HG03196 (cell line): ENCODE data around the gene CDKL2.
A peak's percentile ranks its signal among the peaks of the same experiment; 100 is the strongest.
"Not testable (repeated sequence)": the region's sequence is repeated elsewhere in the genome, so short reads cannot be mapped to it uniquely, and the experiment has no call there.

Experiments used
- ATAC-seq: cut with Tn5 transposase; IDR thresholded peaks from one replicate; pipeline ENCODE4 v1.9.1; 2021; ENCODE audit not compliant: unreplicated experiment

Gene CDKL2

GRCh38 chr4:75555294-75556164 lies 74.8 kb downstream of the CDKL2 start, which contains the start of gene ODAPH:
Gene ODAPH, plus strand, starts transcription at chr4:75556066. Its CDS starts 17 bp downstream, at chr4:75556083.
- peak; percentile 91 for ATAC-seq

DNA sequence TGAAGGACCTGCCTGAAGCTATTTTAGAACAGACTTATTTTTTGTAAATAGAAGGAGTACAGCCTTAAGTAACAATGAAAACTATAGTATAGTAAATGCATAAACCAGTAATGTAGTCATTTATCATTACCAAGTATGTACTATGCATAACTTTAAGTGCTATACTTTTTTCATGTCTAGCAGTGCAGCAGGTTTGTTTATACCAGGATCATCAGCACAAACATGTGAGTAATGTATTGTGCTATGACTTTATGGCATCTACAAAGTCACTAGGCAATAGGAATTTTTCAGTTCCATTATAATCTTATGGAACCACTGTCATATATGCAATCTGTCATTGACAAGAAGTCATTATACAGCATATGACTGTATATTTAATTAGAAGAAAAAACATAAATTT lies 77.9 kb downstream of the CDKL2 start:
- ATAC-seq, result no peak

- ATAC-seq, result no peak
Measured at GRCh38 chr4:75549019-75549418, 81.3 kb downstream of the CDKL2 start.

DNA sequence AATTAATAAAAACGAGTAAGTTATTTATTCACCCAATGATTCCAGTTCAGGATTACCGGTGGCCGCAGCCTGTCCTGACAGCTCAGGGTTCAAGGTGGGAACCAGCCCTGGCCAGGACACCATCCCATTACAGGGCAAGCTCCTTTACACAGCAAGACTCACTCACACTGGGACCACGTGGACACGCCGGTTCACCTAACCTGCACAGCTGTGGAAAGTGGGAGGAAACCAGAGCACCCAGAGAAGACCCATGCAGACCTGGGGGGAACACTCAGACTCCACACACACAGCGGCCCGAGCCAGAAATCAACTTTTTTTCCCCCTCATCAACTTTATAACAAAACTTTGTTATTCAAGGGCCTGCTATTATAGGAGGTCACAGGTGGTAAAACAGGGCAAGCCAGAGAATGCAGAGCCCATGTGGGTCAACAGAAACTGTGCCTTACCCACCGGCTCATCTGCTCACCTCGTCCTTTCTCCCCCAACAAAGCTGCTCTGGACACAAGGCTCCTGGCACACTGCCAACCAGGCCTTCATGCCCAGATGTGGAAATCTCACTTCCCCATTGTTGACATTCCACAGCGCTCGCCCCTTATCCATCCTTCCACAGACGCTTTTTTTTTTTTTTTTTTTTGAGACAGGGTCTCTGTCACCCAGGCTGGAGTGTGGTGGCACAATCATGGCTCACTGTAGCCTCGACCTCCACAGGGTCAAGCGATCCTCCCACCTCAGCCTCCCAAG lies 82.5 kb downstream of the CDKL2 start:
- ATAC-seq, result no peak

- ATAC-seq, result no peak
Measured at GRCh38 chr4:75545526-75545925, 84.8 kb downstream of the CDKL2 start.

GRCh38 chr4:75544870-75545269 lies 85.5 kb downstream of the CDKL2 start:
- ATAC-seq, result no peak

GRCh38 chr4:75544220-75544619 lies 86.1 kb downstream of the CDKL2 start:
- not testable (repeated sequence) for ATAC-seq

- ATAC-seq, result no peak
Measured at GRCh38 chr4:75542824-75543223, 87.5 kb downstream of the CDKL2 start.

DNA sequence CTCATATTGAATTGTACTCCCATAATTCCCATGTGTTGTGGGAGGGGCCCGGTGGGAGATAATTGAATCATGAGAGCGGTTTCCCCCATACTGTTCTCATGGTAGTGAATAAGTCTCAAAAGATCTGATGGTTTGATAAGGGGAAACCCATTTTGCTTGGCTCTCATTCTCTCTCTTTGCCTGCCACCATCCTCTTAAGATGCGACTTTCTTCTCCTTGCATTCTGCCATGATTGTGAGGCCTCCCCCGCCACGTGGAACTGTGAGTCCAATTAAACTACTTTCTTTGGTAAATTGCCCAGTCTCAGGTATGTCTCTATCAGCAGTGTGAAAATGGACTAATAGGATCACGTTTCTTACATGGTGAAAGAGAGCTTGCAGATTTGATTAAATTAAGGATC lies 93.0 kb downstream of the CDKL2 start:
- not testable (repeated sequence) for ATAC-seq

- ATAC-seq, result not testable (repeated sequence)
Measured at GRCh38 chr4:75533926-75534325, 96.4 kb downstream of the CDKL2 start.

GRCh38 chr4:75533339-75533887 lies 96.9 kb downstream of the CDKL2 start:
- ATAC-seq, result not testable (repeated sequence)

GRCh38 chr4:75531536-75532143 lies 98.7 kb downstream of the CDKL2 start:
- not testable (repeated sequence) for ATAC-seq

DNA sequence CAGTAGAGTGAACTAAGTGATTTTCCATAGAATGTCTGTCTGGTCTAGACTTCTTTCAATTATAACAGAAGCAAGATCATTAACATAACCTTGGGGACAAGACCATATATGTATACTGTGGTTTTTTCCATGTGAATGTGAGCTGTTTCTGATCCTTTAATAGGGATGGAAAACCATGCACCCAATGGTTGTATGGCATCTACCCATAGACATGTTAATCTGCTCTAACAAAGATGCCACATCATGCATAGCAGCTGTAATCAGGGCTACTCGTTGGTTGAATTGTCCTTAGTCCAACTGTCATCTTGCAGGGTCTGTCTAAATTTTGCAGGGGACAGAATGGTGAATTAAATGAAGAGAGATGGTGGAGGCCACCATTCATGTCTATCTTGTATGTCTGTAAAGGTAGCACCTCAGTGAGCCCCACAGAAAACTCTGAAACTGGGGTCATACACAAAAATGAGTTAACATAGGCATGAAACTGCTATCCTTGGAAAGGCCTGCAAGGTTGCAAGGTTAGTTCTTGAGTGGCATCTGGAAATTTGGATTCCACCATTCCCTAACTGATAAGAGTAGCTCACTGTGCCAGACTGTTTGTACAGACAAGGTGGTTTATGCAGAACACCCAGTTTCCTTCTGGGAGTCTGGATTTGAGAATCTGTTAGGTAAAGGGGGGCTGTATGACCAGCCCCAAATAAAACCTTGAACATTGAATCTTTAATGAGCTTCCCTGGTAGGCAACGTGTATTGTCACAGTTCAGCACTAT lies 99.6 kb downstream of the CDKL2 start:
- no peak for ATAC-seq
